Measurements from ENCODE around the gene TOP1.

GRCh38 chr20:41165001-41165882 is 136.6 kb downstream of the TOP1 start:
- TF ChIP-seq CTCF (IDR thresholded peaks at IDR 0.05; ENCODE audit: low read depth, low read length, poor library complexity, severe bottlenecking): no peak
- TF ChIP-seq EZH2phosphoT487 (IDR thresholded peaks at IDR 0.05; ENCODE audit: borderline replicate concordance, low read length): no peak
